ENCODE results near the gene PARD3B. TPM values are rescaled to one million over a fixed set of nuclear protein-coding genes. Genes with fewer than 3 reads are reported as not detected.

PARD3B gene
- total and polyA plus RNA-seq, 7 donors = 0.42 to 6.0 (median 4.8) TPM

DNA sequence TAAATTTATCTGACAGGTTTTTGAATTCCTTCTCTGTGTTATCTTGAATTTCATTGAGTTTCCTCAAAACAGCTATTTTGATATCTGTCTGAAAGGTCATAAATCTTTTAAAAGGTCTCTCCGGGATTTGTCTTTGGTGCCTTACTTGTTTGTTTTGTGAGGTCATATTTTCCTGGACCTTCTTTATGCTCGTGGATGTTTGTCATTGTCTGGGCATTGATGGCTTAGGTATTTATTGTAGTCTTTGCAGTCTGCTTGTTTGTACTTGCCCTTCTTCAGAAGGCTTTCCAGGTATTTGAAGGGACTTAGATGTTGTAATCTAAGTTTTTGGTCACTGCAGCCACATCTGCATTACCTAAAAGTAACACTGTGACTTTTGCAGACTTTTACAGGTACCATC is 355.2 kb downstream of the PARD3B start:
- intact Hi-C loops (cut with DNase I) = no loop called here
- DNase-seq (no peak), ATAC-seq (no peak)
- no peaks in the 10 kb centered on the region for H3K4me1 ChIP-seq
- TF ChIP-seq, protein P1, sequence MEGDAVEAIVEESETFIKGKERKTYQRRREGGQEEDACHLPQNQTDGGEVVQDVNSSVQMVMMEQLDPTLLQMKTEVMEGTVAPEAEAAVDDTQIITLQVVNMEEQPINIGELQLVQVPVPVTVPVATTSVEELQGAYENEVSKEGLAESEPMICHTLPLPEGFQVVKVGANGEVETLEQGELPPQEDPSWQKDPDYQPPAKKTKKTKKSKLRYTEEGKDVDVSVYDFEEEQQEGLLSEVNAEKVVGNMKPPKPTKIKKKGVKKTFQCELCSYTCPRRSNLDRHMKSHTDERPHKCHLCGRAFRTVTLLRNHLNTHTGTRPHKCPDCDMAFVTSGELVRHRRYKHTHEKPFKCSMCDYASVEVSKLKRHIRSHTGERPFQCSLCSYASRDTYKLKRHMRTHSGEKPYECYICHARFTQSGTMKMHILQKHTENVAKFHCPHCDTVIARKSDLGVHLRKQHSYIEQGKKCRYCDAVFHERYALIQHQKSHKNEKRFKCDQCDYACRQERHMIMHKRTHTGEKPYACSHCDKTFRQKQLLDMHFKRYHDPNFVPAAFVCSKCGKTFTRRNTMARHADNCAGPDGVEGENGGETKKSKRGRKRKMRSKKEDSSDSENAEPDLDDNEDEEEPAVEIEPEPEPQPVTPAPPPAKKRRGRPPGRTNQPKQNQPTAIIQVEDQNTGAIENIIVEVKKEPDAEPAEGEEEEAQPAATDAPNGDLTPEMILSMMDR (IDR thresholded peaks at IDR 0.05) = no peak
- H3K27me3 ChIP-seq (ENCODE audit: insufficient read depth in 3 of 3, low read length in 2 of 3) = no peaks in the 10 kb centered on the region
- H3K4me3 ChIP-seq = no peak overlapping the region
- 30 to 32% (median 31%) methylated on average over 2 of the region's 2 CpGs for WGBS, 3 donors
- no peaks in the 10 kb centered on the region for H3K36me3 ChIP-seq (ENCODE audit: insufficient read depth in 1 of 2, low read depth in 1 of 2)
- peaks cover 11% of the 10 kb centered on the region for H3K9me3 ChIP-seq
- no peak overlapping the region for H3K27ac ChIP-seq

DNA sequence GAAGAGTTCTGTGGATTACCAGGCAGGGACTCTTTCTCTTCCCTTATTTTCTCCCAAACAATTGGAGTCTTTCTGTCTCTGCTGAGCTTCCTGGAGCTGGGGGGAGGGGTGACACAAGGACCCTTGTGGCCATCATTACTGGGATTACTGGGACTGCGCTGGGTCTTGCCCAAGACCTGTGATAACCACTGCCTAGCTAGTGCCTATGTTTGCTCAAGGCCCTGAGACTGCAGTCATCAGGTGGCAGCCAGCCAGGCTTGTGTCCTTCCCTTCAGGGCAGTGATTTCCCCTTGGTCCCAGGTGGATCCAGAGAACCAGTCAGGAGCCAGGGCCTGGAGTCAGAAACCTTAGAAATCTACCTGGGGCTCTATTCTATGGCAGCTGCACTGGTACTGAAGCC is 355.6 kb downstream of the PARD3B start:
- Histone ChIP-seq H3K9me3 (peaks cover 11% of the 10 kb centered on the region), H3K4me1 (no peaks in the 10 kb centered on the region), H3K27ac (no peak overlapping the region), H3K36me3 (ENCODE audit: insufficient read depth in 1 of 2, low read depth in 1 of 2) (no peaks in the 10 kb centered on the region), H3K4me3 (no peak overlapping the region), H3K27me3 (ENCODE audit: insufficient read depth in 3 of 3, low read length in 2 of 3) (no peaks in the 10 kb centered on the region)
- ATAC-seq = no peak
- intact Hi-C loops (cut with DNase I) = no loop called here
- TF ChIP-seq, protein P1 (IDR thresholded peaks at IDR 0.05) = no peak
- DNase-seq = peak; percentile 28 to 49
- WGBS, 3 donors = 95 to 100% (median 100%) methylated on average over 1 of the region's 1 CpG

DNA sequence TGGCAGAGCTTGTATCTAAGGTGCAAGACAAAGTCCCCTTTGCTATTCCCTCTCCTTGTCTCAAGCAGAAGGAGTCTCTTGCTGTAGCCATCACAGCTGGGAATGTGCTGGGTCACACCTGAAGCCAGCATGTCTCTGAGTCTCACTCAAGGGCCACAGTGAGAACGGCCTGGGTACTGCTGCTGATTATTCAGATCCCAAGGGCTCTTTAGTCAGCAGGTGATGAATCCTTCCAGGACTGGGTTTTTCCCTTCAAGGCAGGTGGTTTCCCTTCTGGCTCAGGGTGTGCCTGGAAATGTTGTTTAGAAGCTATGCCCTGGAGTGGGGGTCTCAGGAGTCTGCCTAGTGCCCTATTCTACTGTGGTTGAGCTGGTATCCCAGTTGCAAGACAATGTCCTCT is 356.3 kb downstream of the PARD3B start:
- WGBS, 3 donors = 53 to 92% (median 90%) methylated on average over 1 of the region's 1 CpG

DNA sequence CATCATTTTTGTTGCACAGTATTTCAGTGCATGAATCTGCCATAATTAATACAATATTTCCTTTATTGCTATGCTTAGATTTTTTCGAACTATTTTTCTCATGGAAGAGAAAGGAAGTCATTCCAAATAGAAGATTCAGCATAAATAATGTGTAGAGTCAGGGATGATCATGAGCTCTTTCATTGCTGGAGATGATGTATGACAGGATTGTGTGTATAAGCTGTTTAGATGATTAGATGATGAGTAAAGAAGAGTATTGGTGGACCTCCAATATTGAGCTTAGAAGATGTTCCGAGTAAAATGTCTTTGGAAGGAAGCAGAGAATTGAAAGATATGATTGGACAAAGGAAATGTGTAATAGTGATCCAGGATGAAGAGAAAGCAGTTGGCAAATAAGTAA is 364.5 kb downstream of the PARD3B start:
- DNase-seq (no peak), ATAC-seq (no peak)
- intact Hi-C loops (cut with DNase I) = no loop called here
- H3K4me1 ChIP-seq = no peaks in the 10 kb centered on the region
- WGBS, 3 donors = 90 to 95% (median 91%) methylated on average over 2 of the region's 2 CpGs
- TF ChIP-seq, protein P1 (IDR thresholded peaks at IDR 0.05) = no peak
- no peaks in the 10 kb centered on the region for H3K27me3 ChIP-seq (ENCODE audit: insufficient read depth in 3 of 3, low read length in 2 of 3)
- H3K4me3 ChIP-seq = no peak overlapping the region
- H3K36me3 ChIP-seq (ENCODE audit: insufficient read depth in 1 of 2, low read depth in 1 of 2) = no peaks in the 10 kb centered on the region
- no peaks in the 10 kb centered on the region for H3K9me3 ChIP-seq
- H3K27ac ChIP-seq = no peak overlapping the region

More for the DNA sequence above, 356.3 kb downstream of the PARD3B start:
- Histone ChIP-seq H3K9me3 (peaks cover 11% of the 10 kb centered on the region), H3K36me3 (ENCODE audit: insufficient read depth in 1 of 2, low read depth in 1 of 2) (no peaks in the 10 kb centered on the region), H3K4me3 (no peak overlapping the region), H3K4me1 (no peaks in the 10 kb centered on the region), H3K27me3 (ENCODE audit: insufficient read depth in 3 of 3, low read length in 2 of 3) (no peaks in the 10 kb centered on the region), H3K27ac (no peak overlapping the region)
- DNase-seq = no peak
- TF ChIP-seq, protein P1 (IDR thresholded peaks at IDR 0.05) = no peak
- no peak for ATAC-seq
- intact Hi-C loops (cut with DNase I) = no loop called here

DNA sequence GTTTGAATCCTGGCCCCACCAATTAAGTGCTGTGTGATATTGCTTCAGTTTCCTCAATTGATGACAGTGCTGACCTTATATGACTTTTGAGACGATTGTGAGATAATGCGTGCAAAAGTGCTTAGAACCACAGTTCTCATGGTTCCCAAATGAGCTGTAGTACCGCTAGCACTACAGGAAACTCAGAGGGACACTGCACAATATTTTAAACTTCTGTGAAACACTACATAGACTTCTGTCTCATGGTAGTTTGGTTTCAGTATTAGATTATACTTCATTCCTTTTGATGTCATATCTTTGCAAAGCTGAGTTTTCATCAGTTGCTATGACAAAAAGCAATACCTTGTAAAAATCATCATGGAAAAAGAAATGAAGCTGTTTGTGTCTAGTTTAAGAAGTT is 368.0 kb downstream of the PARD3B start:
- TF ChIP-seq, protein P1 (IDR thresholded peaks at IDR 0.05) = no peak
- no peak for ATAC-seq
- no peak overlapping the region for H3K27ac ChIP-seq
- DNase-seq = no peak
- H3K4me3 ChIP-seq = no peak overlapping the region
- H3K36me3 ChIP-seq (ENCODE audit: insufficient read depth in 1 of 2, low read depth in 1 of 2) = no peaks in the 10 kb centered on the region
- no peaks in the 10 kb centered on the region for H3K4me1 ChIP-seq
- intact Hi-C loops (cut with DNase I) = no loop called here
- 83 to 89% (median 83%) methylated on average over 3 of the region's 3 CpGs for WGBS, 3 donors
- no peaks in the 10 kb centered on the region for H3K9me3 ChIP-seq
- H3K27me3 ChIP-seq (ENCODE audit: insufficient read depth in 3 of 3, low read length in 2 of 3) = no peaks in the 10 kb centered on the region
